HG03025 (cell line): Measurements from ENCODE around the gene AXL.
"Not testable (repeated sequence)": the region's sequence is repeated elsewhere in the genome, so short reads cannot be mapped to it uniquely, and the experiment has no call there.

Experiments
- ATAC-seq: cut with Tn5 transposase; IDR thresholded peaks from one replicate; pipeline ENCODE4 v1.9.1; 2021; ENCODE audit warnings: mild to moderate bottlenecking, moderate library complexity; ENCODE audit not compliant: unreplicated experiment, low FRiP score

Gene AXL

DNA sequence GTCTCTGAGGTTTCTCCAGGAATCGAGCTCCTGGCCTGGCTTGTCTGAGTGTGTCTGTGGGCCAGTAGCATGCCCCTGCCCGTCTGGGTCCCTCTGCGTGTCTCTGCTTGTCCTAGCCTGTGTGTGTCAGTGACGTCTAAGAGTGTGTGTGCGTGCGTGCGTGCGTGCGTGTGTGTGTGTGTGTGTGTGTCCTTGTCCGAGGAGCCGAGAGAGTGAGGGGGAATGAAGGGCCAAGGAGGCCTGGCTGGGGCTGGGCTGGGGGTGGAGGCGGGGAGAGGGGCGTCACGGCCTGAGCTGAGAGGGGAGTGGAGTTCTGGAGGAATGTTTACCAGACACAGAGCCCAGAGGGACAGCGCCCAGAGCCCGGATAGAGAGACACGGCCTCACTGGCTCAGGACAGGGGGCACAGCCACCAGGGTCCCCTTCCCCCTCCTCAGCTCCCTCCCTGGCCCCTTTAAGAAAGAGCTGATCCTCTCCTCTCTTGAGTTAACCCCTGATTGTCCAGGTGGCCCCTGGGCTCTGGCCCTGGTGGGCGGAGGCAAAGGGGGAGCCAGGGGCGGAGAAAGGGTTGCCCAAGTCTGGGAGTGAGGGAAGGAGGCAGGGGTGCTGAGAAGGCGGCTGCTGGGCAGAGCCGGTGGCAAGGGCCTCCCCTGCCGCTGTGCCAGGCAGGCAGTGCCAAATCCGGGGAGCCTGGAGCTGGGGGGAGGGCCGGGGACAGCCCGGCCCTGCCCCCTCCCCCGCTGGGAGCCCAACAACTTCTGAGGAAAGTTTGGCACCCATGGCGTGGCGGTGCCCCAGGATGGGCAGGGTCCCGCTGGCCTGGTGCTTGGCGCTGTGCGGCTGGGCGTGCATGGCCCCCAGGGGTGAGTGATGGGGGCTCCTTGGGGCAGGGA is at the start of gene AXL:
TSS of gene AXL (plus strand) at position 609 of the 893 bp plus-strand sequence. CDS start at position 779, 170 bp downstream.
- ATAC-seq: no peak

DNA sequence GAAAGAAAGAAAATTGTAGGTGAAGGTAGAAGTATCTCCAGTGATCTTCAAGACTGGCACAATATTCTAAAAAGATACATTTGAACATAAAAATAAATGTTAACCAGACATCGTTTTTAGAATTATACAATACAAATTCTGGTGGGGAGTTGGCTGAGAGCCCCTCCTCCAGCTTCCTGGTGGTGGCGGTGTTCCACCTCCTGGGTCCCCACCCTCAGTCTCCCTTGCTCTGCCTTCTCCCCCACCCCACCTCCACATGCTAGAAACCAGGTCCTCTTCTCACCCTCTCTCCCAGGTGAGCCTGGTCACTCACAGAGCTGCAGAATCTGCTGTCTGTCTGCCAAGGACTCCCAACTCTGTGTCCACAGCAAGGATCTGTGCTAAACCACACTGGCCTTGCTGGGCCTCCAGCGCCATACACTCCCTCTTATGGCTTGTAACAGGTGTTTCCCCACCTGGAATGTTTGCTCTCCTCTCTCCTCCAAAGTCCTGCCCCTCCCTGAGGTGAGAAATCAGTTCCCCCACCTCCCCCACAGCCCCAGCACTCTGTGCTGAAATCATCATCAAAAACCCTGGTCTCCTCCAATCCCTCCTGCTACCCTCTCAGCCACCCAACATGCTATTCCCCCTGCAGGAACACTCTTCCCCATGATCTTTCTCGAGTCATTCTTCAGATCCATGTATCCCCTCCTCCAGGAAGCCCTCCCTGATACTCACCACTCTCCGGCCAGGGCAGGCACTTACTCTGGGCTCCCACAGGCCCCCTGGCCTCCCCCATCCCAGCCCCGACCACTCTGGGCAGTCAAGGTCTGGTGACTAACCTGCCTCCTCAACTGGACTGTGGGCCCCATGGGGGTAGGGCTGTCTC is 46.5 kb upstream of the AXL start:
- no peak for ATAC-seq

DNA sequence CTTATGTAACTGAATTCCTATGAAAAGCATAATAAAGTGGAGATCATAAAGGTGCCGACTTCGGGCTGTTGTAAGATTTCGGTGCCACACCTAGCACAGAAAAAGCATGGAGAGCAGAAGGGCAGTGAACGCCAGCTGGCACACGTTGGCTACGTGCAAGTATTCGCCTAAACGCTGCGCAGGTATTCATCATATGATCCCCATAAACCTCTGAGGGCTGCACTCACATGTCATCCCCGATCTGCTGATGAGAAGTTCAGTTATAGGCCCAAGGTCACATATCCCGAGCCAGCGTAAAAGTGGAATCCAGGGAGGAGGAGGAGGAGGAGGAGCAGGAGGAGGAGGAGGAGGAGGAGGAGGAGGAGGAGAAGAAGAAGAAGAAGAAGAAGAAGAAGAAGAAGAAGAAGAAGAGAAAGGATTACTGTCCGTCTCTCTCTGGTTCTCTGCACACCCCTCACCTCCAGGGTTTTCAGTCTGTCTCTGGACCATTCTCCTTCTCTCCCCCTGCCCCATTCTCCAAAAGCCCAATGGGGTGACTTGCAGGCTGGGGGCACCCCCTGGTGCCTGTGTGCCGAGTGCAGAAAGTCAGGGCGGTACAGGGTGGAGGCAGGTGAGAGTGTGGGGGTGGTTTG is 44.6 kb upstream of the AXL start:
- no peak for ATAC-seq

DNA sequence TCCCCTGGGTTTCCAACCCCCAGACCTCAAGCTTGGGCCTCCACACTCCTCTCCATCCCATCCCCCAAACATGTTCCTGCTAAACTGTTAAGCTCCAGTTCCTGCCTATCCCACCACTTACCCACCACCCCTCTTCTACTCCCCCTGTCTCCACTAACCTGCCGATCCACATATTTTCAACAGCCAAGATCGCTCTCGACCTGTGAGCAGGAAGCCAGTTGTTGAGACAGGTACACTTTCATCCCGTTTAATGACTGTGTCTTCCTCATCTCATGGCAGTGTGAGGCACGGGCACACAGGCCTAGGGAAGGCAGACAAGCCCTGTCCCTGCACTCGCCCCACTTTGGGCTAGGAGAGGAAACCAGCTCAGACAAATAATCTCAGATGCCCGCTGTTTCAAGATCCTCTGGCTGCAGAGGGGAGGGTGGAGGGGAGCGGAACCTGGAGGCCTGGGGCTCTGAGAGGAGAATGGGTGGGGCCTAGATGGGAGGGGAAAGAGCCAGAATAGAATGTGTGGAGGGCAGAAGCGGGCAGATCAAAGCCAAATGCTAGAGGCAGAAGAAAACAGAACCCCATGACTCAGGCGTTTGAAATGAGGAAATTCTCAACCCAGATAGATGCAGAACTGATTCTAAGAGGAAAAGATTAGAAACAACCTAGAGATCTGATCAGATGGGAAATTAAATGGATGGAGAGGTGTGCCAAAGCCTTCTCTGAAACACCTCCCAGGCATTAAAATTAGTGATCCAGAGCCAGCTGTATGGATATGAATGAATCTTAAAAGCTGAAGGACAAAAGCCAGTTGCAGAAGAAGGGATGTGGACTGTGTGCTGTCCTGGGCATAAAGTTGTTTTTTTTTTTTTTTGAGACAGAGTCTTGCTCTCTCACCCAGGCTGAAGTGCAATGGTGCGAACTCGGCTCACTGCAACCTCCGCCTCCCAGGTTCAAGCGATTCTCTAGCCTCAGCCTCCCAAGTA is 42.9 kb upstream of the AXL start:
- no peak for ATAC-seq

DNA sequence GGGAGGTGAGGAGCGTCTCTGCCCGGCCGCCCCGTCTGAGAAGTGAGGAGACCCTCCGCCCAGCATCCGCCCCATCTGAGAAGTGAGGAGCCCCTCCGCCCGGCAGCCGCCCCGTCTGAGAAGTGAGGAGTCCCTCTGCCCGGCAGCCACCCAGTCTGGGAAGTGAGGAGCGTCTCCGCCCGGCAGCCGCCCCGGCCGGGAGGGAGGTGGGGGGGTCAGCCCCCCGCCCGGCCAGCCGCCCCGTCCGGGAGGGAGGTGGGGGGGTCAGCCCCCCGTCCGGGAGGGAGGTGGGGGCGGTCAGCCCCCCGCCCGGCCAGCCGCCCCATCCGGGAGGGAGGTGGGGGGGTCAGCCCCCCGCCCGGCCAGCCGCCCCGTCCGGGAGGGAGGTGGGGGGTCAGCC is 38.9 kb upstream of the AXL start:
- not testable (repeated sequence) for ATAC-seq

DNA sequence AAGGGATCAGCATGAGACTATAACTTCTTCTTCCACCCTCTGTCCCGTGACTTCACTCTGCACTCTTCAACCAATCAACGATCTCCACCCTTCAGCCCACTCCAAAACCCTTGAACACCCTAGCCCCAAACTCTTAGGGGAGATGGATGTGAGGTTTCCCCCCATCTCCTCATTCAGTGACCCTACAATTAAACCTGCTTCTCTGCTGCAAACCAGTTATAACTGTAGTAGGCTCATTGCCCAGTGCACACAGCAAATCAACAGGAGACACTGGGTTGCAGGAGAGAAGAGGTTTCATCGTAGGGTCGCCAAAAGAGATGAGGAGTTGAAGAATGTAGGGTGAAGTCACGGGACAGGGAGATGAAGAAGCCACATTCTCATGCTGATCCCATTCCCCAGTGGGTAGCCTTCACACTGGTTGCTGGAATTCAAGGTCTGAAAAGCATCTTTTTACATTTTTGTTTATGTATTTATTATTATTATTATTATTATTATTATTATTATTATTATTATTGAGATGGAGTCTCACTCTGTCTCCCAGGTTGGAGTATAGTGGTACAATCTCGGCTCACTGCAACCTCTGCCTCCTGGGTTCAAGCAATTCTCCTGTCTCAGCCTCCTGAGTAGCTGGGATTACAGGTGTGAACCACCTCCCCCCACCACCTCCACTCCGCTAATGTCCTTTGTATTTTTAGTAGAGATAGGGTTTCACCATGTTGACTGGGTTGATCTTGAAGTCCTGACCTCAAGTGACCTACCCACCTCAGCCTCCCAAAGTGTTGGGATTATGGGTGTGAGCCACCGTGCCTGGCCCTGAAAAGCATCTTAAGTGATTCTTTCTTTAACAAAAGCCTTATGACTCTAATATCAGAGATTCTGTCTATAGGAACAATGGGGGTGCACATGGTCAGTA is 31.8 kb upstream of the AXL start:
- ATAC-seq: no peak

DNA sequence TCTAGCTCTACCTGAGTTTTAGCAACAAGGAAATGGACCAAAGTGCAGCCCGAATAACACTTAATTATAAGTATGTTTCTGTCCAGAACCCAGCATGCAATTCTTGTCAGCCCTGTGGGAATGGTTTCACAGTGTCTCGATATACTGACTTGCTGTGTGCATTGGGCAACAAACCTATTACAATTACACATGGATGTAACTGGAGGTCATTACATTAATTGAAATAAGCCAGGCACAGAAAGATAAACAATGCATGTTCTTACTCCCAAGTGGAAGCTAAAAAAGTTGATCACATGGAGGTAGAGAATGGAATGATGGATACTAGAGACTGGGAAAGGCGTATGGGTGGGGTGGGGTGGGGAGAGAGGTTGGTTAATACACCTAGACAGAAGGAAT is 31.1 kb upstream of the AXL start:
- ATAC-seq: no peak

DNA sequence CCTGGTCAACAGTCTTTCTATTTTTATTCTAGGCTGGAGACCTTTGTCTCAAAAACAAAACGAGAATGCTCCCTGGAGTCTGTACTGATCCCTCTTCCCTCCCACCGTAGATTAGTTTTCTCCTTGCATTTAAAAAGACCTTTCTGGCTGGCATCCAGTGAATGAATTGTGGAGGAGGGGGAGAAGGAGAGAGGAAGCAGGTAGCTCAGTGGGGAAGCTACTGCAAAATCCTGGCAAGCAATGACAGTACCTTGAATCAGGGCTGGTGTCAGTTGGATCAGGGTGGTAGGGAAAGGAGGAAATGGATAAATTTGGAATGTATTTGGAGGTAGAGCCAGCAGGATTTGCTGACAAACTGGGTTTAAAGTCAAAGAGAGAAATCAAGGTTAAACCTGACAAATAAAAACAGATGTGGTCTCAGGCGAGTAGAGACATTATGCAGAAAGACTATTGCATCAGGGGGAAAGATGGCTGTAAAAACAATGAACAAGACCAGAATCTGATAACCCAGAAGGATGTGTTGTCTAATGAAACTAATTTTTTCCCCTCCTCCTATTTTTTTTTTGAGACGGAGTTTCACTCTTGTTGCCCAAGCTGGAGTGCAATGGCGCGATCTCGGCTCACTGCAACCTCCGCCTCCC is 29.5 kb upstream of the AXL start:
- ATAC-seq: no peak

DNA sequence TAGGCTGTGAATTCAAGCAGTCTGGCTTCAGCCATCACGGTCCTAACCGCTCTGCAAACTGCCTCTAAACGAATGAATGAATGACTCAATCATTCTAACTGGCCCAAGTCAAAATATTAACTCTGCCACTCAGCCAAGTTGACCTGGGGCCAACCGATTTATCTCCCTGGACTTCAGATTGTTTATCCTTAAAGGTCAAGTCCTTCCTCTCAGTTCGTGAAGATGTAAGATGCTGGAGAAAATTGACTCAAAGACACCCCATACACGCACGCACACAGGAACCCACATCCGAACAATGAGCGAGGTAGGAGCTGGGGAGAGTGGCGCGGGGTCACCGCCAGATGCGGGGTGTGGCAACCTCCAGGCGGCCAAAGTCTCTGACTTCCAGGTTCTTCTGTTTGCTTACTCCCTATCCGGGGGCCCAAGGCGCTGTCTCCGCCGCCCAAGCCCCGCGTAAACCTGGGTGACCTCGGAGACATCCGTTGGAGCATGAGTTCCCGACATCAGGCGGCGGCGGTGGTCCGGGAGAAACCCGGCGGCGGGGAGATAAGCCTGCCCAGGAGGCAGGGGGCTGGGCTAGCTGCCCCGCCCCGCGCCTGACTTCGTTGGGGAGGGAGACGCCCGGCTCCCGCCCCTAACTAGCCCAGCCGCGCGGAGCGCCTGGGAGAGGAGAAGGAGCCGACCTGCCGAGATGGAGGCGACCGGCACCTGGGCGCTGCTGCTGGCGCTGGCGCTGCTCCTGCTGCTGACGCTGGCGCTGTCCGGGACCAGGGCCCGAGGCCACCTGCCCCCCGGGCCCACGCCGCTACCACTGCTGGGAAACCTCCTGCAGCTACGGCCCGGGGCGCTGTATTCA is 26.2 kb upstream of the AXL start, which contains the start of gene CYP2S1:
TSS of gene CYP2S1 (plus strand) at position 646 of the 856 bp plus-strand sequence. CDS start at position 692, 46 bp downstream.
- ATAC-seq: no peak

DNA sequence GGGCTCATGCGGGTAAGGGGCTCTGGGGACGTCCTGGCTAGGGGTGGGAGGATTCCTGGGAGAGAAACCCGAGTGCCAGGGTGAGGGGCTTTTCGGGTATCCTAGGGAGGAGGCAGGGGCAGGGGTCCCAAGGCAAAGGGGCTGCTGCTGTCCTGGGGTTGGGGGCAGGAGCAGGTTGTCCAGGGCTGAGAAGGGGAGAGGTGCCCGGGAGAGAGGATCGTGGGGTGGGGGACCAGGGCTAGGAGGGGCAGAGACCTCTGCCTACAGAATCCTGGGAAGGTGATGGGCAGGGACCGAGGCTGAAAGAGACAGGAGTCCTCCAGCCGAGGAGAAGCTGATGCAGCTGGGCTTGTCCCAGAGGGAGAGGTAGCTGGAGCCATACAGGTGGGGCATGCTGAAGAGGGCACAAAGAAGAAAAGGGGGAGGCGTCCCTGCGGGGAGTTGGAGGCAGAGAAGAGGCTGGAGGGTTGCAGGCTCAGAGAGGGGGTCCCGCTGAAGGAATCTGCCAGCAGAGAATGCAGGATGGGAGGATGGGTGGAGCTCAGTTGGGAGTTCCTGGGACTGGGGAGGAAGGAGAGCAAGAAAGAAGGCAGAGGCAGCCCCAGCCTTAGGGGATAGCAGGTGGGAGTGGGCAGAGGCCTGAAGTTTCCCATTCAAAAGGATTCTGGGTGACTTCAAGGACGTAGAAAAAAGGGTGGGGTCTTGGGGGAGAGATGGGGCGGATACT is 25.4 kb upstream of the AXL start:
- no peak for ATAC-seq

DNA sequence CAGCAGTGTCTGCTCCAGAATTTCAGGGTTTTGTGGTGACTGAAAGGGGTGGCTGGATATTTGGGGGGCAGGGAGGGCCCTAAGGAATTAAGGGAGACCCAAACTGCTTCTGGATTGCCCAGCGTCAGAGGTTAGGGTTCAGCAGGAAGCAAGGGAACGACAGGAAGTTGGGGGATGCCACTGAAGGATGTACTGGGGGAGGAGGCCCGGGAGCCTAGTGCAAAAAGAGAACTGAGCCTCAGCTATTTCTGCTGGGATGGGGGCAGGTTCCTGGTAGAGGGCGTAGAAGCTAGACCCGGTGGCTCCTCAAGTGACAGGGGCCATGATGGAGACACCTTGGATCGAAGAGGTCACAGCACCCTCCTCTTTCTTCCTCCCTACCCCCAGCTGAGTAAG is 24.9 kb upstream of the AXL start:
- no peak for ATAC-seq

DNA sequence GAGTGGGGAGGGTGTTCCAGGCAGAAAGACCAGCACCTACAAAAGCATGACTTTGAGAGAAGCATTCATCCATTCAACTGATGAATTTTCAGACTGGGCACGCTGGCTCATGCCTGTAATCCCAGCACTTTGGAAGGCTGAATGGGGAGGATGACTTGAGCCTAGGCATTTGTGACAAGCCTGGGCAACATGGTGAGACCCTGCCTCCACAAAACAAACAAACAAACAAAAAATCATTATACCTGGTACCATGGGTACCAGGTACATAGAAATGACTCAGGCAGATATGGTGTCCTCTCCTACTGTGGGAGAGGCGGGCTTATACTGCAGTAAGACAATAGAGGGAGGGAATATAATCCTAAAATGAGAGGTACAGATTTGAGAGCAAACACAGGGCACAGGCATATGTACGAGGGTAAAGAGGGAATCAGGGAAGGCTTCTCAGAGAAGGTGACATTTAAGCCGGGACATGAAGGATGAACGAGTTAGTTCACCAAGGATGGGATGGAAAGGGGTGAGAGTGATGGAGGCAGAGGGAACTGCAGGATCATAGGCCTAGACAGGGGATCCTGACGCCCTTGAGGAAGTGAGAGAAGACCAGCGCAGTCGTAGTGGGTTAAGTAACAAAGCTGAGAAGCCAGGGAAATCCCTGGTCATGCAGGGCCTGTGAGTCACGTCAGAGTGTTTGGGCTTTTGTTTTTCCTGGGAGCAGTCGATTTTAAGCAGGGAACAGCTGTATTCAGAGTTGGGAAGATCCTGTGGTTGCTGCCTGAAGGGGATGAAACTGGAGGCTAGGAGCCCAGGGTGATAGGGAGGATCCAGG is 23.1 kb upstream of the AXL start:
- no peak for ATAC-seq

DNA sequence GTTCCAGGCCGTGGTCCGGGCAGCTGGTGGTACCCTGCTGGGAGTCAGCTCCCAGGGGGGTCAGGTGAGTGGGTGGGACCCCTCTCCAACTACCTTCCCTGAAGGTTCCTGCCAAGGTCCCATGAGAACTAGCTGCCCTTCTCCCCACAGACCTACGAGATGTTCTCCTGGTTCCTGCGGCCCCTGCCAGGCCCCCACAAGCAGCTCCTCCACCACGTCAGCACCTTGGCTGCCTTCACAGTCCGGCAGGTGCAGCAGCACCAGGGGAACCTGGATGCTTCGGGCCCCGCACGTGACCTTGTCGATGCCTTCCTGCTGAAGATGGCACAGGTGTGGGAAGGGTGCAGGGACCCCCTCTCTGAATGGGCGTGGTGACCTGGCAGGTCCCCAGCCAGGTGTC is 20.5 kb upstream of the AXL start:
- no peak for ATAC-seq

DNA sequence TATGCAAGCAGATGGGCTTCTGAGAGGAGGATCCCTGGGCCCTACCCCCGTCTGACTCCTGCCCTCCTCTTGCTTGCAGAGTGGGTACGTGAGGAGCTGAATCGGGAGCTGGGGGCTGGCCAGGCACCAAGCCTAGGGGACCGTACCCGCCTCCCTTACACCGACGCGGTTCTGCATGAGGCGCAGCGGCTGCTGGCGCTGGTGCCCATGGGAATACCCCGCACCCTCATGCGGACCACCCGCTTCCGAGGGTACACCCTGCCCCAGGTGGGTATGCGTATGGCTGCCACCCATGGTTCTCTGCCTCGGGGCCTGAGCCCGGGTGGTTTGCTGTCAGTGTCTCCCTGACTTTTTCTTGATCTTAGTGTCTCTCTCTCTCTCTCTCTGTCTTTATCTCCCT is 15.7 kb upstream of the AXL start:
- ATAC-seq: no peak

DNA sequence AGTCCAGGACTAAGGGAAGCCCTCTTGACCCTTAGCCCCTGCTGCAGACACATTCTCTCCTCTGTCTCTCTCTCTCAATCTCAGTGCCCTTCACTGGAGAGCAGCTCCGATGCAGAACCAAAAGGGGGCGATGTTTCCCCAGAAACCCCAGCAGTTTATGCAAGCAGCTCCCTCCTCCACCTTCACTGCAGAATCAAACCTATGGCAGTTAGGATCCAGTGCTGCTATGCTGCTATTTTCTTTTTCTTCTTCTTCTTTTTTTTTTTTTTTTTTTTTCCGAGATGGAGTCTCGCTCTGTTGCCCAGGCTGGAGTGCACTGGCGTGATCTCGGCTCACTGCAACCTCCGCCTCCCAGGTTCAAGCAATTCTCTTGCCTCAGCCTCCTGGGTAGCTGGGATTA is 14.7 kb upstream of the AXL start:
- ATAC-seq: not testable (repeated sequence)

DNA sequence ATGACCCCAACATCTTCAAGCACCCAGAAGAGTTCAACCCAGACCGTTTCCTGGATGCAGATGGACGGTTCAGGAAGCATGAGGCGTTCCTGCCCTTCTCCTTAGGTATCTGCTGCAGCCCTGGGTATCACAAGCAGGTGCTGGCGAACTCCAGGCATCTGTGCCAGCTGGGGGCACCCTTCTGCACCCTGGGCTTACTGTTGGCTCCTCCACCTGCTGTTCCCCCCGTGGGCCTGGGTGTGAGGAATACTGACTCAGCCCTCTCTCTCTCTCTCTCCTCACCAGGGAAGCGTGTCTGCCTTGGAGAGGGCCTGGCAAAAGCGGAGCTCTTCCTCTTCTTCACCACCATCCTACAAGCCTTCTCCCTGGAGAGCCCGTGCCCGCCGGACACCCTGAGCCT is 13.0 kb upstream of the AXL start:
- no peak for ATAC-seq
